Lung (tissue), 12 donors: ENCODE measurements around the gene TSTD1. TPM values are rescaled to one million over a fixed set of nuclear protein-coding genes. Genes with fewer than 3 reads are reported as not detected.

Experiments
- ATAC-seq: fragments of 200-7000 bp; cut with Tn5 transposase; one replicate; pipeline ENCODE4 v1.9.1; 2020; ENCODE audit warnings: moderate number of reproducible peaks; ENCODE audit not compliant: insufficient read depth, low FRiP score
- DNase-seq, 3 donors: peaks; one replicate each; pipeline ENCODE4 v3.0.0-alpha.2; 2013 to 2017
- H3K27ac ChIP-seq, 2 donors: one replicate each; pipeline ENCODE4 v1.5.1; 2013; ENCODE audit warnings: mild to moderate bottlenecking in 2 of 2, moderate library complexity in 2 of 2, control low read depth in 1 of 2, inconsistent platforms in 1 of 2, low read depth in 1 of 2, low read length in 1 of 2
- H3K27me3 ChIP-seq, 3 donors: one replicate each; pipeline ENCODE4 v1.5.1; 2013; ENCODE audit warnings: low read length in 2 of 3; ENCODE audit not compliant: control insufficient read depth in 3 of 3, insufficient read depth in 3 of 3
- H3K36me3 ChIP-seq, 4 donors: one replicate each; pipeline ENCODE4 v1.5.1; 2013; ENCODE audit warnings: low read length in 4 of 4, mild to moderate bottlenecking in 1 of 4, moderate library complexity in 1 of 4; ENCODE audit not compliant: control insufficient read depth in 4 of 4, insufficient read depth in 4 of 4
- H3K4me1 ChIP-seq, 5 donors: one replicate each; pipeline ENCODE4 v1.5.1; 2013; ENCODE audit warnings: low read length in 5 of 5, mild to moderate bottlenecking in 2 of 5, moderate library complexity in 1 of 5; ENCODE audit not compliant: control insufficient read depth in 5 of 5, insufficient read depth in 5 of 5
- H3K4me3 ChIP-seq: one replicate; pipeline ENCODE4 v1.5.1; 2013; ENCODE audit warnings: mild to moderate bottlenecking, control low read depth, moderate library complexity
- H3K9ac ChIP-seq, 2 donors: one replicate each; pipeline ENCODE4 v1.5.1; 2013; ENCODE audit warnings: low read length in 2 of 2, control low read depth in 1 of 2; ENCODE audit not compliant: insufficient read depth in 1 of 2
- H3K9me3 ChIP-seq, 4 donors: one replicate each; pipeline ENCODE4 v1.5.1; 2013; ENCODE audit warnings: low read length in 3 of 4, mild to moderate bottlenecking in 1 of 4, moderate library complexity in 1 of 4; ENCODE audit not compliant: control insufficient read depth in 4 of 4, insufficient read depth in 3 of 4
- WGBS, 2 donors: extraction: QIAGEN DNeasy Blood & Tissue Kit; methylation state at CpG; one replicate each; pipeline ENCODE4 v1.1.7; 2013; 5-methylcytosine and 5-hydroxymethylcytosine counted together
- polyA plus RNA-seq, 2 donors: library from polyadenylated mRNA; stranded (reverse); fragments of 200-250 nt; gene quantifications; one replicate each; pipeline ENCODE4 v1.2.1, GENCODE V29; 2013
- total RNA-seq, 2 donors: library from RNA; depleted of rRNA in 1 of 2; stranded (reverse); fragments of >200 nt in 1 of 2; gene quantifications; one replicate each; pipeline ENCODE4 v1.2.1, GENCODE V29; 2014 to 2021
- TF ChIP-seq, protein P1 (sequence below): IDR thresholded peaks from 2 replicates; pipeline ENCODE4 v1.5.1; 2012; ENCODE audit warnings: mild to moderate bottlenecking; ENCODE audit errors: control extremely low read depth, extremely low read depth
- donor health status: control.
- donor health status: control.
- donor health status: Bipolar disorder and iron deficiency.
- donor health status: healthy.
- donor health status: DM: yes; HTN: yes; CAD: no.

Gene TSTD1
- total and polyA plus RNA-seq, 4 donors, result 43.2 to 187 (median 72.8) TPM

DNA sequence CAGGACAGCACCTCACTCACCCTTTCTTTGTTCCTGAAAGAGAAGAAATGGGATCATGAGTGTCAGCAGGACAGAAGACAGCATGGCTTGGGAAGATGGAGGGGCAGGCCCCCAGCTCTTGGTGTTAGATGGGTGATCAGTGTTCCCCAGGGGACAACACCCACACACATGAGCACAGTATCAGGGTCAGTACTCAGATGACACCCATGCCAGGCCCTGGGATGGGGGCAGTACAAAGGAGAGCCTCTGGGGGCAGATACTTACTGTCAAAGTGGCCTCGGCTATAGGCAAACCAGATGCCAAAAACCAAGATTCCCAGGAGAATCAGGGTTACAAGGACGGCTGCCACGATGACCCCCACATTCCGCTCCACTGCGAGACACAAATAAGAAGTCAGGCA is 39.4 kb downstream of the TSTD1 start:
- WGBS, 2 donors, result 94% methylated on average over 5 of the region's 5 CpGs
- ATAC-seq, result no peak
- H3K36me3 ChIP-seq, result peaks cover 0 to 25% (median 1%) of the 10 kb centered on the region in 4 donors

DNA sequence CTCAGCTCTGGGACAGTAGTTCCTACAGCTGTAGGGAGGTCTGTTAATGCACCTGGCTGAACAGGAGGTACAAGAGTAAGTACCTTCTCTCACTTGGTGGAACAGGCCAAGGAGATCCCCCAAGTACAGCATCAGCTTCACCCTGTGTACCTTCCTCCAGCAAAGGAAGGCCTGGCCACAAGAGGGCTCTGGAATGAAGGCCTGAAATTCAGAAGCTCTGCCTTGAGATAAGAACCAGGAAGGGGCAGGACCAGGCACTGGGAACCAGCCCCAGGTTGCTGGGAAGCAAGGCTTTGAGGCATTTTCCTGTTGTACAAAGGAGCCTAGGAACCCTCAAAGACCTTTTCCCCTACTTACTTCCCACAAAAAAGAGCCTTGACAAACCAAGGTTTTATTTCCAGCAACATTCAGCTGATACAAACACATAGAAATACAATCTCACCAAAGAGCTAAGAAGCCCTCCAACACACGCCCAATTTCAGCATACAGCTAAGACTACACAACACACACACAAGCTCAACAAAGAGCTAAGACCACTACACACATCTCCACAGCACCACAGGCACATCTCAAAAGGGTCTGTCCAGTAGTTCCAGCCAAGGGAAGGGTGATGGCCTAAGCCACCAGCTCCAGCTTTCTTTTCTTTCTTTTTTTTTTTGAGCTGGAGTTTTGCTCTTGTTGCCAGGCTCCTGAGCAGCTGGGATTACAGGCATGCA is 41.3 kb downstream of the TSTD1 start:
- Histone ChIP-seq H3K4me1 (peaks cover 0 to 8% (median 0%) of the 10 kb centered on the region in 5 donors), H3K4me3 (no peak overlapping the region), H3K27me3 (no peaks in the 10 kb centered on the region), H3K9ac (no peak overlapping the region), H3K9me3 (no peaks in the 10 kb centered on the region), H3K27ac (peak overlapping the region; percentile 67 to 78), H3K36me3 (peaks cover 0 to 25% (median 1%) of the 10 kb centered on the region in 4 donors)
- WGBS, 2 donors, result 72 to 74% methylated on average over 1 of the region's 1 CpG
- DNase-seq, result peak; percentile 47 to 67 (median 60)
- peak; percentile 80 for ATAC-seq
- TF ChIP-seq, protein P1, sequence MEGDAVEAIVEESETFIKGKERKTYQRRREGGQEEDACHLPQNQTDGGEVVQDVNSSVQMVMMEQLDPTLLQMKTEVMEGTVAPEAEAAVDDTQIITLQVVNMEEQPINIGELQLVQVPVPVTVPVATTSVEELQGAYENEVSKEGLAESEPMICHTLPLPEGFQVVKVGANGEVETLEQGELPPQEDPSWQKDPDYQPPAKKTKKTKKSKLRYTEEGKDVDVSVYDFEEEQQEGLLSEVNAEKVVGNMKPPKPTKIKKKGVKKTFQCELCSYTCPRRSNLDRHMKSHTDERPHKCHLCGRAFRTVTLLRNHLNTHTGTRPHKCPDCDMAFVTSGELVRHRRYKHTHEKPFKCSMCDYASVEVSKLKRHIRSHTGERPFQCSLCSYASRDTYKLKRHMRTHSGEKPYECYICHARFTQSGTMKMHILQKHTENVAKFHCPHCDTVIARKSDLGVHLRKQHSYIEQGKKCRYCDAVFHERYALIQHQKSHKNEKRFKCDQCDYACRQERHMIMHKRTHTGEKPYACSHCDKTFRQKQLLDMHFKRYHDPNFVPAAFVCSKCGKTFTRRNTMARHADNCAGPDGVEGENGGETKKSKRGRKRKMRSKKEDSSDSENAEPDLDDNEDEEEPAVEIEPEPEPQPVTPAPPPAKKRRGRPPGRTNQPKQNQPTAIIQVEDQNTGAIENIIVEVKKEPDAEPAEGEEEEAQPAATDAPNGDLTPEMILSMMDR, result peak; percentile 60

More for the DNA sequence above, 39.4 kb downstream of the TSTD1 start:
- DNase-seq, result no peak
- H3K4me3 ChIP-seq, result no peak overlapping the region
- H3K27ac ChIP-seq, result peak overlapping the region in 1 of 2 donors; percentile 52
- H3K4me1 ChIP-seq, result peaks cover 0 to 8% (median 0%) of the 10 kb centered on the region in 5 donors
- no peaks in the 10 kb centered on the region for H3K9me3 ChIP-seq
- H3K9ac ChIP-seq, result no peak overlapping the region
- TF ChIP-seq, protein P1, result no peak
- H3K27me3 ChIP-seq, result no peaks in the 10 kb centered on the region

DNA sequence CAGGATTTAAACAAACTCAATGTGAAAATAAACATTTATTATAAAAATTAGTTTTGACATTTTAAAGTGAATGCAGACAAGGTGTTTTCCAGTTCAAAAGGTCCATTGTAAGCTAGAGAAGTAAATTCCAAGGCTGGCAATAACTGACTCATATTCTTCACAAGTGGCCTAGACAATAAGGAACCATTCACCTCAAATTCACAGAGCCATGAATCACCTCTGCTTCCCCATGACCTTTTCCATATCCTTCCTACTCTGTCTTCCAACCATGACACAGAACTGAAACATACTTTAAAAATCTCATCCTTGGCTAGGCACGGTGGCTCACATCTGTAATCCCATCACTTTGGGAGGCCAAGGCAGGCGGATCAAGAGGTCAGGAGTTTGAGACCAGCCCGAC is 42.6 kb downstream of the TSTD1 start:
- no peak for DNase-seq

More for the DNA sequence above, 42.6 kb downstream of the TSTD1 start:
- no peaks in the 10 kb centered on the region for H3K9me3 ChIP-seq
- no peak overlapping the region for H3K9ac ChIP-seq
- no peaks in the 10 kb centered on the region for H3K27me3 ChIP-seq
- no peak overlapping the region for H3K4me3 ChIP-seq
- peak; percentile 36 for ATAC-seq
- no peak overlapping the region for H3K27ac ChIP-seq
- H3K36me3 ChIP-seq, result peaks cover 0 to 25% (median 1%) of the 10 kb centered on the region in 4 donors
- WGBS, 2 donors, result 82 to 89% methylated on average over 3 of the region's 3 CpGs
- TF ChIP-seq, protein P1, result no peak
- H3K4me1 ChIP-seq, result peaks cover 0 to 8% (median 0%) of the 10 kb centered on the region in 5 donors
